ENCODE data around the gene FOXF1.
A peak's percentile ranks its signal among the peaks of the same experiment; 100 is the strongest.

FOXF1 gene

DNA sequence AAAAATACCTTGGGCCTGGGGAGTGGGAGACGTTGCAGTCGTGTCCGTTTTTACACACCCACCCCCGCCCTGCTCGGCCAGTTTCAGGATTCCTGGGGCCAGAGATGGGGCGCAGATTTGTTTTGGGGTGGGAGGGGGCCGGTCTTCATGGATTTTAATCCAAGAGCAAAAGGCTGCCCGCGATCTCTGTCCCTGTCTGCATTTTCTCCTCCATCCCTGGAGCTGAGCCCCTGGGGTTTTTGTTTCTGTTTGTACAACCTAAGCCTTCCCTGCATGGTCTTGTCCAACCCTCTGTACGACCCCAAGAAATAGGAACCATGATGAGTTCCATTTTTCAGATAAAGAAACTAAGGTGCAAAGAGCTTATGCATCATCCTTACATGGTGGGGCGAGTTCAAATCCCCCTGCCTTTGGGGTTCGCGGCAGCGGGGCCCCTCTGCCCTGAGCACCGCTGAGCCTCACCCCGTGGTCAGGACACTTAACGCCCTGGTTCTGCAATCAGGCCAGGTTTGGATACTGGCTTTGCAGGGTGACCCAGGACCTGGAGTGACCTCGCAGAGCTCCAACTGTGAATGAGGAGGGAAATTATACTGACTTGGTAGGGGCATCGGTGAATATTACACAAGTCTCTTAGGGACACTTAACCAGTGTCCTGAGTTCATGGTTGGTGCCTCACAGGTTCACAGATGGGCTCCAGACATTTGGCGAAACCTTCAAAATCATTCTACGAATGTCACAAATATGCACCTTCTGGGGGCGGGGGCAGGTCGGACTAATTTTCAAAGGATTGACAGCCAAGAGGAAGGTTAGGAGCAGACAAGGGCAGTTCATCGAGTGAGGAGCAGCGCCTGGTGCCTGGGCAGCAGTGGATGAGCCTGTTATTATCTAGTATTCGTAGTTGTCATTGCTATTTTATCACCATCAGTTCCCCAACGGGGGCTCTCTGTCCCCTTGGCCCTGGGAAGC, 4.1 kb upstream of the FOXF1 start:
- DNase-seq: no peak

DNA sequence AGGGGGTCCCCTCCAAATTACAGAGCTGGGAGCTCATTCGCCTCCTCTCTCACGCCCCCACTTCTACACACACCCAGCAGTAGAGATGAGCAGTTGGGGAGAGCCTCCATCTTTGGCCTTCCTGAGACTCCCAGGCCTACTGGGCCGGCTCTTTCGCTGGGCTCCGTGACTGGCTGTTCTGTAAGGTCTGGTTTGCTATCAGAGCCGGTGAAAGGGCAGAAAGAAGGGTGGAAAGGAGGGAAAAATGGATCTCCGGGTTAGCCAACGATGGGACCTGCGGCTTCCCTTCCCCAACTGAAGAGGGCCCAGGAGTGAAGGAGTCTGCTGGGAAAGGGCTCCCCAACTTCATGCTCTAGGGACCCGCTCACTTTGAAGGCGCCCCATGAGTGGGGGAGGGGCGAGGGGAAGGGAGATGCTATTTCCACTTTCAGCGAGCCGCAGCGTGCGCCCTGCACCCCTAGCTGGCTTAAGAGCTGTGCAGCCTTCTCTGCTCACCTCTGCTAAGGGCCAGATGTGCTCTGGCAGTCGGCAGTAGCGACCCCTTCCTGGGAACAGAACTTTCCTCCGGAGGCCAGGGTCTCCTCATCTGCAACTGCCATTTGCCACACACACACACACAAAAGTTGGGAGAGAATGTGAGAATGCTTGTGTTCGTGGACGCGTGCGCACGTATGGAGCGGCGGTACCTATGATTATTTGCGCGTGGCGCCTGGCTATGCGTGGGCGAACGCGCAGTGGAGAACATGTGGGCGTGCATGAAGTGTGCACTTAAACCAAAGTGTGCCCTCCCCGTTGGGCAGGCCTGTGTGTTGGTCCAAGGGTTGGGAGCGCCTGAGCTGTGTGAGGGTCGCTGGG, 2.9 kb upstream of the FOXF1 start:
- no peak for DNase-seq

DNA sequence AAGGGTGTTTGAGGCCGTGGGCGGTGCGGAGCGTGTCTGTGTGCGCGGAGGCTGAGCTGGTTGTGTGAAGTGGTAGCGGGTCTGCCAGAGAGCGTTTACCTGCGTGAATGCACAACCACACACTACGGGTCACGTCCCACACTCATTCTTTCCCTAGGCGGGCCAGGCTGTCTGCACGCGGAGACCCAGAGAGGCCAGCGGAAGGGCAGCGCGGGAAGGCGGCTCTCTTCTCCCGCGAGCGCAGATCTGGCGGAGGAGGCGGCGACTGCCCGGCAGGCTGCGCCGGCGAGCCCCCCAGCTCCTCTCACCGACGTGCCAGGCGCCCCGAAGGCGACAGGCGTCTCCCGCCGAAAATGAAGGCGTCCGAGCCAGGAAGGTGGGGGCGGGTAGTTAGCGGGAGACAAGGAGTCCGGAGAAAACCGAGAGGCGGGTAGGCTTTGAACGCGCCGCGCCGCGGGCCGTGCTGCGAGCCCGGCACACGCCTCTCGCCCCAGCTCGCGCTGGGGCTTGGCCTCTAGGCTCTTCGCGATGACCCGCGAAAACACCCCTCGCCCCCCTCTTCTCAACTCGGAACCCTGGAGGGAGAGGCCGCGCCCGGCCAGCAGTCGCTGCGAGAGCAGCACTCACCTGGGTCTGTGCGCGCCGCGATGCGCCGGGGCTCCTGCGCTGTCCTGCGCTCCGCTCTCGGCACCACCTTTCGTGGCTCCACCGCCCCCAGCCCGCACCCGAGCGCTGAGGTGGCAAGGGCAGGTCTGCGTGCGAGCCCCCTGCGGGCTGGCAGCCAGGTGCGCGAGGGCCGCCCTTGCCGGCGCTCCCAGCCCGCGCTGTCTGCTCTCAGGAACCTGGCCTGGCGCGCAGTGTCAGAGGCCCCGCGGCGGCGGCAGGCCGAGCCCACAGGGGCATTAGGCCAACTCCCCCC, 2.0 kb upstream of the FOXF1 start:
- DNase-seq: no peak

DNA sequence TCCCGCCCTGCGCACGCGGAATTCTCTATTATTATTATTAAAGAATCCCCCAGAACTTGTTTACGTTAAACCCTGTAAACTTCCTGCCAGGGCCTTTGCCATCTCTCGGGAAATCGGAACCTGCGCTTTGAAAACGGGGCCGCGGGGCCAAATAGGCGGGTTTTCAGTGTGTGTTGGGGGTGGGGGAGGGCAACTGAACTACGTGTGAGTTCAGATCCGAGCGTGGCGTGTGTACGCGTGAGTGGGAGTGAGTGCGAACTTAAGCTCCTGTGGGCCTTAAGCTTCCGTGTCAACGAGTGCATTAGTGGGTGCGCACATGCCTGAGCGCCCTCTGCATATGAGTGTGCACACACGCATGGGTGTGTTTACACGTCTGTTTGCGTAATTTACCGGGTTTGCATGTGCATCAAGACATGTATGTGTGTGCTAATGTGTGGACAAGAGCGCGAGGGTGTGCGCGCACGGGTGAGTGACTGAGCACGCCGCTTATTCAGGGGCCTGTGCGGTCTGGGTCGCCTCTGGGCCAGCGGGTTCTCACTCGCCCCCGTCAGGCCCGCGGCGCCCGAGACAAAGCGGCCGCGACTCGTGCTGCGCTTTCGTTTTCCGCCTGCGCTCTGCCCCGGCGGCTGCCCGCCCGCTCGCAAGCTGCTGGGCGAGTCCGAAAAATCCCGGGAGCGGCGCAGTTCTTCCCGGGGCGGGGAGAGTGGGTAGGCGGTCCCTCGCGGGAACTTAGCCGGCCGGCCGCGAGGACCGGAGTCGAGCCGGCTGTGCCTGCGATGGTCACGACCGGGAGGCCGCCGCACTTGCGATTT, 1.2 kb upstream of the FOXF1 start:
- DNase-seq: no peak

DNA sequence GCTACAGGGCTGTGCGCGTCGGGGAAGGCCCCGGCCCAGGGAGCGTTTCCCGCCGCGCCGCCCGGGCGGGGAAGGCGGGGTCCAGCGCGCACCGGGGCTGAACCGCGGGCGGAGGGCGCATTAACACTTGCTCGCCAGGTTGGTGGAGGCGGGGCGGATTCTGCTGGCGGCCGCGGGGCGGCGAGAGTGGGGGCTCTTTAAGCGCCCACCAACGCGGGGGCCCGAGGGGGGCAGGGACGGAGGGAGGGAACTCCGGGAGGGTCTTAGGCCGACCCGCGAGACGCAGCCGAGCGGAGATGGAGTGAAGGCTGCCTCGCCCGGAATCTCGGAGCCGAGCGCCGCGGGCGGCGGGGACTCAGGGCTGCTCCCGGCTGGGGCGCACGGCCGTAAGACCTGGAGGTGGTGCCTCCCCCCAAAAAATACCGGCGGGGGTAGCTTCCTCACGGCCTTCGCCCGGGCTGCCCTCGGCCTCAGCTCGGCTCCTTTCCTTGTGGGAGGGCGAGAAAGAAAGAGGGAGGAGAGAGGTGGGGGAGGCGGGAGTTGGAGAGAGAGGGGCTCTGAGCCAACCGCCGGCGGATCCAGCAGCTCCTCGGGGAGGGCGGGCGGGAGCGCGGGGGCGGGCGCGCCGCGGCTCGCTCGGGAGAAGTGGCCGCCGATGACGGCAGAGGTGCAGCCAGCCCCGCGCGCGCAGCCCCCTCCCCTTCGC, 415 bp upstream of the FOXF1 start:
- DNase-seq: no peak

DNA sequence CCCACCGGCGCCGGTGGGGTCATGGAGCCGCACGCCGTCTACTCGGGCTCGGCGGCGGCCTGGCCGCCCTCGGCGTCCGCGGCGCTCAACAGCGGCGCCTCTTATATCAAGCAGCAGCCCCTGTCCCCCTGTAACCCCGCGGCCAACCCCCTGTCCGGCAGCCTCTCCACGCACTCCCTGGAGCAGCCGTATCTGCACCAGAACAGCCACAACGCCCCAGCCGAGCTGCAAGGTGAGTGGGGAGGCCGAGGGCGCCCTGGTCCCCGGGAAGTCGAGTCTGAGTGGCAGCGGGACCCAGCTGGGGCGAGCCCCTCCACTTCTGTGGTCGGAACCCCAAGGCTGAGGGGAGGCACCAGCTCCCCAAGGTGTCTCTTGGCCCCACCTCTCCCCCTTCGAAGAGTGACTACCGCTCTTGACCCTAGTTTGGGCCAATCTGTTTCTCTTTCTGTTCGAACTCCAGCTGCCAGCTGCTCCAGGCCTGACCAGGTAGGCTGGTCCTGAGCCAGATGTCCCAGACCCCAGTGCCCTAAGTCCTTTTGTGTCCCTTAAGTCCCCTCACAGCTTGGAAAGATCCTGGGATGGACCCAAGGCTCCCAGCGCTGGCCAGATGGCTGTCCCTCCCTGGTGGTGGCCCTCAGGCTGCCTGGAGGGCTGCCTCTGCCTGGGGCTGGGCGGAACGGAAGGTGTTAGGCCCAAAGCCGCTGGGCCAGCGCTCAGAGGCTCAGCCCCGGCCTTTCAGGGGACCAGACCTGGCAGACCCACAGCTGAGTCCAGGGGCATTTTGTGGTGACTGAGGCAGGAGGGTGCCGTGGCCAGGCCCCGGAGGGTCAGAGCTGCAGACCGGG, 1.2 kb downstream of the FOXF1 start:
- no peak for DNase-seq

DNA sequence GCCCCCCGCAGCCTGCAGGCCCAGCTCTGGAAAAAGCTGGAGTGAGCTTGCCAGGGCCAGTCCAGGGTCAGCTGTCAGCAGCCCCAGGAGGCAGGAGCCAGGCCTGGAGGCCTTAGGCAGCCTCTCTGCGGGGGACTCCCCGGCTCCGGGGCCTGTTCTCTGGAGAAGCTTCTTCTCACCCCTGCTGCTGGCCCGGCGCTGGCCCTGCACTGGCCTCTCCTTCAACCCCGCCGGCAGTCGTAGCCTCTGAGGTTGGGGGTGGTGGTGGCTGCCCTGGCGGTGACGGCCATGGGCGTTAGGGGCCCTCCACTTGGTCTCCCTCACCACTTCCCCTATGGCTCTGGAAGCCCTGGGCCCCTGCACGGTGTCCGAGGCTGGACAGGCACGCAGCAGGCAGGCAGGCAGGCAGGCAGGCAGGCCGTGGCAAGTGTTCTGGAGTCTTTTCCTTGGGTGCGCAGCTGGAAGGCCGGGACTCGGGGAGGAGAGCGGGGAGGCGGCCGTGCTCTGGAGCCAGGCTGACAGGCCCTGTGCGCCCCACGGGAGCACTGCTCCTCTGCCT, 2.1 kb downstream of the FOXF1 start:
- no peak for DNase-seq

DNA sequence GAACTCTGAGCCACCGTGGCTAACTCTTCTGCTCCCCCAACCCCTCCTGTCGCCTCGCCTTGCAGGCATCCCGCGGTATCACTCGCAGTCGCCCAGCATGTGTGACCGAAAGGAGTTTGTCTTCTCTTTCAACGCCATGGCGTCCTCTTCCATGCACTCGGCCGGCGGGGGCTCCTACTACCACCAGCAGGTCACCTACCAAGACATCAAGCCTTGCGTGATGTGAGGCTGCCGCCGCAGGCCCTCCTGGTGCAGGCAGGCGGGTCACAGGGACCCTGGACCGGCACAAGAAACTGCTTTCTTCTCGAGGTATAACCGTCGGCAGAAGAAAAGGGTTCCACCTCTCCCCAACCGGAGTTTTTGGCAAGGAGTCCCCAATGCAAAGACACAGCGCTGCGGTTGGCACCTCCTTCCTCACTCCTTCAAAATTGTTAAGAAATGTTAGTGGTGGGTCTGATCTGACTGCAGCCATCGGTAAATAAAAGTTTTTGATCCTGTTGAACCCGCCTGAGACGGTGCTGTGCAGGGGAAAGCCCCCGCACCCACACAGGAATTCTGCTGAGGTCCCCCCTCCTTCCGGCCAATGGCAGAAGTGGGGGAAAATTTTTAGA, 2.6 kb downstream of the FOXF1 start:
- DNase-seq: no peak

DNA sequence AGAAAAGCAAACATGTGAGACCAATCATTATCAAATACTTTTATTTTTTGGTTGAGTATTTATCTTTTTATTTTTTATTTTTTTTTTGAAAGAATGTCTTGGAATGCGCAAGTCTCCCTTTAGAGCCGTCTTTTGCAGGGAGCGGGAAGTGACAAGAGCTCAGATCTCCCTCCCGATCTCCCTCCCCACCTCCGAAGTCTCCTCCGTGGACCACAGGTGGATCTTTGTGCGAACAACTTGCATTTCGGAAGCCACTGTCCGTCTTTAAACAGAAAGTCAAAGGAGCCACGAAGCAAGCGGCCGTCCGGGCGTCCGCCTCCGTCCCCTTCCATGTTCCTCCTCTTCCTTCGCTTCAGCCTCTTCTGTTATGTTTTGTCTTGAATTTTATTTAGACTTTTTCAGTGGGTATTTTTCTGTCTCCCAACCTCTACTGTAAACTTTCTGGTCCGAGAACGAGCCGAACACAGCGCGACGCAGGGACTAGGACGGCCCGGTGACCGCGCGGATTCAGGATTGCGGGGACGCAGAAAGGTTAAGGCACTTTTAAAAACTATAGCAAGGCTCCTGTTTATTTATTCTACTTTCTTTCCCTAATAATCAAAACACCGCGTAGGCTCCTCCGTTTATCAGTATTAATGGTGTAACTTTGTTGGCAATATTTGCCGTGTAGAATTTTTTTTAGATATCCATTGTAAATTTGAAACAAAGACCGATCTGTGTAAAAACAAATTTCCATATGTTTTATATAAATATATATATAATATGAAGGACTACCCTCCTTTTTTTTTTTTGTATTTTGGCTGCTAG, 3.3 kb downstream of the FOXF1 start:
- no peak for DNase-seq

GRCh38 chr16:86514481-86515376, 4.4 kb downstream of the FOXF1 start:
- no peak for DNase-seq

GRCh38 chr16:86515413-86515776, 5.1 kb downstream of the FOXF1 start:
- DNase-seq: no peak

DNA sequence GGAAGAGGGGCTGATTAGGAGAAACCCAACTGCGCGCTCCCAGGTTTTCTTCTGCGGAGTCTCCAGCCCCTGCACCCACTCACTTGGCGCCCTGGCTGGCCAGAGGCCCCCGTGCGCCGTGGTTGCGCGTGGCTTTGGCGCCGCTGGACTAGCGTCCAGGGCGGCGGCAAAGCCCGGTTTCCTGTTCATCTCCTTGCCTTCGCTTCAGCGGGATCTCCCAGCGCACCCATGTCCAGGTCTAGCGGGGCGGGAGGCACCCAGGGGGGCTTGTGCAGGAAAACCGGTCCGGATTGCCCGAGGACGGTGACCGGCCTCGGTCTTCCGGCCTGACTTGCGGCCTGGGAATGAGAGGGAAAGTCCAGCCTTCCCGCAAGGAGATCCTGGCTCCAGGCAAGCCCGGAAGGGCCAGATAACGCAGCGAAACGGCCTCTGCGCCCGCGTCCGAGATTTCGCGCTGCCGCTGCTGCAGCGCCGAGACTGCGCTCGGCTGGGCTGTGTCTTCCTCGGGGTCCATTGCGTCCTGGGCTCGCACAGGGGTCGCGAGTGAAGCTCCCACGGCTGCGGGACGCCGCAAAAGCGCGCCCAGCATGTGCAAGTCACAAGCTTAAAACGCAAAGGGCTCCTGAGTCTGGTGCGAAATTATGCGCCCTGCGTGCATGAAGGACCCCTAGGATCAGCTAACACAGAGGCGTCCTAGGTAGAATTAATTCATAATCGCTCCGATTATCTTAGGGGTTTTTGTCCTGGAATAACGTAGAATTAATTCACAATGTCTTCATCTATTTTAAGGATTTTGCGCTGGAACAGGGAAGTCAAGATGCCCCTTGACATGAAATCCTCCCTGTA, 5.7 kb downstream of the FOXF1 start:
- no peak for DNase-seq

DNA sequence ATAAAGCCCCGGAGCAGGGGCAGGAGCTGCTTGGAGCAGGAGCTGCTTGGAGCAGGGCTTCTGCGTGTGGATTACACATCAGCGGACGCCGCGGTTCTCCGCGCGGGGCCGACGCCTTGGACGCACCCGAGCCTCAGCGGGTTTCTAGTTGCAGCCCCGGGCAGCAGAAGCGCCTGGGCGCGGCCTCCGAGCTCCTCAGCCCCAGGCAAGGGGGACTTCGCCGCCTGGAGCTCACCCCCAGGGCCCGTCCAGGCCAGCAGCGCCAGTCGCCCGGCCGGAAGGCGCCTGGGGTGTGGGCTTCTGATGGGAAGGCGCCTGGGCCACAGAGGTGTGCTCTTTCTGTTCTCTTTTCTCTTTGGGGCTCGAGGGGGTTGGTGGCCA, 6.3 kb downstream of the FOXF1 start:
- no peak for DNase-seq

DNA sequence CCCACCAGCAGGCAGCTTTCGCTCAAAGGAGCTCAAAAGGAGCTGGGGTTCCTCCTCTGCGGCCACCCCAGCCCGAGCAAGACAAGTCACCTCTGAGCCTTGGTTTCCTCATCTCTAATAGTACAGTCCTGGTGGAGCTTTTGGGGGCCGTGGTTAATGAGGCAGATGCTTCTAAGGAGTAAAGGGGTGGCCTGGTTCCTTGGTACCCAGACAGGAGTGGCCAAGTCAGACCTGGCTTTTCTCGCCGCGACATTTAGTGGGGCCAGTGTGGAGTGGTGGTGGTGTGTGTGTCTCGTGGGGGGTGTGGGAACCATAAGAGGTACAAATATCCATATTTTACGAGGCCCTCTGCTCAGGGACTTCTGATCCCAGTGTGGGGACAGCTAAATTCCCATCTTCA, 6.7 kb downstream of the FOXF1 start:
- DNase-seq: no peak

DNA sequence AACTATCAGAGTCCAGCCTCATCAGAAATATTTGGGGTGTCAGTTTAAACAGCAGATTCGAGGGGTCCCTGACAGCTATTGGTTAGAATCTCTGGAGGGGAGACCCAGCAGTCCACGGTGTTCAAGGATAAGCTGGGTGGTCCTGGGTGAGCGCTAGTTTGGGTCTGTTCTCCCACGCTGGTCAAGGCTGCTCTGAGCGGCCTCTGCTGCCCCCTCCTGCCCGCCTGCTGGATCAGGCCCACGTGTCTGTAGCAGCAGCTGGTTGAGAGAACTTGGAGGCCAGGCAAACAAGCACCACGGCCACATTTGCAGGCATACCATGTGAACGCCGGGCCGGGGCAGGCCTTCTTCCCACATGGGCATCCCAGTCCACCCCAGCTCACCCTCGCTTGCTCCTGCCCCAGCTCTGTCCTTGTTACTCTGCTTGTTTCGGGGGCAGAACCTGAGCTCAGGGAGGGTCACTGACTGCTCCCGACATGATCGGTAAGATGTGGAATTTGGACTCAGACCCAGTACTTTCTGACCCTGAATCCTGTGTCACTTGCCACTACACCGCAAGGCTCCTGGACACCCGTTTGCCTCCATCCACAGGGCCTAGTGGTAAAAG, 7.4 kb downstream of the FOXF1 start:
- DNase-seq: peak; percentile 7

DNA sequence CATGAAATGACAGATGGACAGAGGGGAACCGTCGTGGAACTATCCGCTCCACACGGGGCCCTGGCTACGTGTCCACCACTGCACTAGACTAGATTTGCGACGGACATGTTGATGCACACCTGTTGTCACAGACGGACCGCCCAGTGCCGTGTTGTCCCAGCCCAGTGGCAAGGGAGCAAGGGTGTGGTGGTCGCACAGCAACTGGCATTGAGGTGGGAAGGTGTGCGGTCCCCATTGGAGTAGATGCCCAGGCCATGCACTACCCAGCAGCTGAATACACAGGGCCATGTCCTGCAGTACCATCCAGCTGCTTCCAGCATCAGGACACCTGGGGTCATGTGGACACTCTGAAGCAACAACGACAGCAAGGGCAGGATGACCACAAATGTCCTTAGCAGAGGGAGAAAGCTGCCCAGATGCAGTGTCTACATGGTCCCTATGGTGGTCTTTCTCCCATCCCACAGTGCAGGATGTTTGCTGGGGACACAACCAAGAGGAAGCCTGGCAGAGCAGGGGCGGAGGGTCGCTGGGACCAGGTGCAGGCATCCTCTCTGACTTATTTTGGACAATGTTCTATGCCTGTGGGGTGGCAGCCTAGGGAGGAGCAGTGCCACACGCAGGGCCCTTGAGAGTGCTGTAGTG, 8.8 kb downstream of the FOXF1 start:
- no peak for DNase-seq

Measured in SHP77 treated with DMSO at 0.1 percent for 48 hours (cell line).